Activated effector memory CD4-positive, alpha-beta T cell treated with anti-CD3 and anti-CD28 coated beads, Interleukin-2, amount 50 U/mL, for 16 hours (primary cell): ENCODE measurements around the gene SPATS2.

Experiments
- DNase-seq: peaks from one replicate; pipeline ENCODE4 v3.0.0-alpha.2; 2020

SPATS2 gene

DNA sequence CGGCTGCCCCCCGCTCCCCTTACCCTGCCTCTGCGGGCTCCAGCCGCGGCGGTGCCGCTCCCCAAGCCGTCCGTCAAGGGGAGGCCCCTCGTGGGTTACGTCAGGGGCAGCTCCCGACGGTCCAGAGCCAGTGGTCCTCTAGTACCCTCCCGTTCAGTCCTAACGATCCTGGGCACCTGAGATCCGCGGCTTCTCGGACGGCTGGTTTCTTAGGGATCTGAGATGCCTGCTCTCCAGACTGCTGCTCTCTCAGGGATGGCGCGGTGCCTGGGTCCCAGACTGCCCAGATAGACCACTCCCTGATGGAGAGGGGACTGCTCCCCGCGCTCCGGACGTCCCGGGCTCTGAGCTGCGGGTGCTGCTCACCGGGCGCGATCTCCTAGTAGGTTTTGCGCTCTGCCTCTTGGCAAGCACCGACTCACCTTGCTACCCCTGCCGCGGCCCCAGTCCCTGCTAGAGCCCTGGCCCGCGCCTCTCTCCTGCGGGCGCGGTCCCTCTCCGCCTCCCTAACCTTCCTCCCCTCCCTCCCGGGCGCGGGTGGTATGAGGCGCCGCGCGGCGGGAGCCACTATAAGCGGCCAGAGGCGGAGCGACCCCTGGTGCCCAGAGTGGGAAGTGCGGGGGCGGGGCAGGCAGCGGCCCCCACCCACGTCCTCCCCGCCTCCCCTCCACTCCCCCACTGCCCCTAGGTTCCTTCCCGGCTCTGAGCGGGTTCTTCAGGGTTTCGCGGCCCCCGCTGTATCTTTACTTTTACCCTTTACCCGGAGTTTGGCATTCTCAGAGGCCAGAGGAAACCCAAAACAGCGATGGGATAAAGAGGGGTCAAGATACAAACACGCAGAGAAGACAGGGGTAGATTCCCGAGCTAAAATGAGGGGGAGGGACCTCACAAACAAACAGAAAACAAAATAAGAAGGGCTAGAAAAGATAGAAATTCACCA, 30.3 kb upstream of the SPATS2 start, which contains the start of gene C1QL4:
Gene C1QL4 (minus strand): TSS at position 544 of the 940 bp plus-strand sequence. CDS start 711 bp downstream, outside the sequence.
- DNase-seq, result peak; percentile 96

DNA sequence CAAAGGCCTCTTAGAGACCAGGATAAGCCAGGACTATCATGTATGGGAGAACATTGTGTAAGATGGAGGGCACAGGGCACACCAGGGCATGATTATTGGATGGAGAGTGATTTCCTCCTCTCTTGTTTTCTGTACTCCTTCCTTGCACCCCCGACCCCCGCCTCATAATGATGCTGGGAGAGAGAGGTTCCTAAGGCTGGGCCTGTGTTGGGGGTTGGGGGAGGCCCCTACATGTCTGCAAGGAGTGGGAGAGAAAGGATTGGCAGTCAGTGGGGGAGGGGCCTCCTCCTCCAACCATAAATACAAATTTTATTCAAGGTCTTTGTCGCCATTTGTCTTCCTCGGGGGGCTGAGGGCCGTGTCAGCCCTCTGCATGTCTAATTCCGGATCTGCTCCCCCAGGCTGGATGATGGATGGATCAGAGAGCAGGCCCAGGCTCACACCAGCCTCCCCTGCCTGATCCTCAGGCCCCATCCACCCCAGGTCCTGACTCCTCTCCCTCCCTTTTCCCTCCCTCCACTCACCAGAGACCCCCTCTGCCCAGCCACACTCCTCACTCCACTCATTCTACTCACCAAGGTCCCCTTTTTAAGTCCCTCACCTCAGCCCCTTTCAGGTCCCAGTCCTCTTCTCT, 28.3 kb upstream of the SPATS2 start:
- no peak for DNase-seq

DNA sequence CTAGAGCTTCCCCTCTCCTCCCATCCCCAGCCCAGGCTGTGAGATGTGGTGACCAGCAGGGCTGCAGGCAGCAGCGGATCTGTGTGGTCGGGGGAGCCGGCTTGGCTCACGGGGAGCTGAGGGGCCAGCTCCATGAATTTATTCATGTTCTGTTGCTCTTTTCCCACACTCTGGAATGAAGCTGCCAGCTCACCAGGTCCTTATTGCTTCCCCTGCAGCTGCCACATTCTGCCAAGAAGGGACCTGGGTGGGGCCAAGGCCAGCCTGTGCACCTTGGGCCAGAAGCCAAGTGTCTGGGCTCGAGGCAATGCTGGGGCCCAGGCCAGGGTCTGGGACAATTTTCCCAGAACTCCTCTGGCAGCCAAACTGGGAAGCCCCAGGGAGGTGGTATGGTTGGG, 27.8 kb upstream of the SPATS2 start:
- DNase-seq, result no peak

DNA sequence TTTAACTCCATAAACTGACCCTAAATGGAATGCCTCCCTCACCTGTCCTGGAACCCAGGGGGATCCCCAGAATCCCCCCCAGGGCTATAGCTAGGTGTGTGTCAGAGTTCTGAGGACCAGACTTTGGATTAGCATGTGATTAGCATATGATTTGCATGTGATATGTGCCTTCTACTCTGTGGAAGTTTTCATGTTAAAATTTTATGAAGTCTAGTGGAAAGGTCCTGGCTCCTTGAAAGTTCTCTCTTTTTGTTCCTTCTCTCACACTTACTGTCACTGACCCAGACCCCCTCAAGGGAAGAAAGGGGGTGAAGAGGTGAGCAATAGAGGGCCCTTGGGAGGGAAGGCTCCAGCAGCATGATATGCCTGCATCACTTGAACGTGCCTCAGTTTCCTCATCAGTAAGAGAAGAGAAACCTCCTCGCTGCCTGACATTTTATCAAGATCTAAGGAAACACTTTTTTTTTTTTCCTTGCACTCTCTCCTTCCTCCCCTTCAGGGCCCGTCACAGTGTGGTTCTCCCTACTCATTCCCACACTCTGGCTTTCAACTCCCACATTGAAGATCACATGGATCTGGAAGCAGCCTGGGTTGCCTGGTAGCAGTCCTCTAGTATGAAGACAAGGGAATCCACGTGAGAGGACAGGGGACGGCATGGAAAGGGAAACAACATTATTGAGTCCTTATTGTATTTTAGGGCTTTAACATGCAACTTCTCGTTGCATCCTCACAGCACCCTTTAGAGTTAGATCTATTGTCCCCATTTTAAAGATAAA, 27.0 kb upstream of the SPATS2 start:
- DNase-seq, result no peak

DNA sequence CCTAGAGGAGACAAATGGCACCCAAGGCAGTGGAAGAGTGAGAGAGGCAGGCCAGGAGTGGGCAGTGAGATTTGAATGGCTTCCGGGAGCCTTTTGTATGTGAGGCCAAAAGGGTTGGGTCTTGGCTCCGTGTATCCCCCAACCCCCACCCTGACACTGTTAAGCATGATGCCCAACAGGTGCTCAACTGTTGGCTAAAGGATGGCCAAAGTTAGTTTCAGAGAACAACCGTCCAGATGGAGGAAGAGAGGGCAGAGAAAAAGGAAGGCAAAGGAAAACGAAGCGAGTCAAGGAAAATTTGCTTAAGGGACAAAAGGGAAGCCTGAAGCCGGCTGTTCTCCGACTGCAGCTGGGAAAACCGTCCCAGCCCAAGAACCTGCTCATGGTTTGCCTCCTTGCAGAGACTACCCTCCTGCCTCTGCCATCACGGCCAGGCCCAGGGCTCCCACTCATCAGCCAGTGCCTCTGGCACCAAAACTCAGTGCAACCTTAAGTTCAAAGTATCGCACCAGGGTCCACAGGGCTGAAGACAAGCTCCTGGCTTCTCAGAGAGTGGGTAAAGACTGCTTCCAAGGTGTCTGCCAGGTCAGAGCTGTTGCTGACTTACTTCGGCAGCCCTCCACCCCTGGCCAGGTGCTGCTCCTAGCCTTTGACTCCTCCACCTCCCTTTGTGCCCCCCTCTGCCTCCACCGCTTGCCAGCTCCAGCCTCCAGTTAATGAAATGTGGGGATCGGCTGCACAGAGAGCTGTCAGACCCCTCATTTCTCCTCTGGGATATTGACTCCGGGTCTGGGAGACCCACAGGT, 26.1 kb upstream of the SPATS2 start:
- no peak for DNase-seq

DNA sequence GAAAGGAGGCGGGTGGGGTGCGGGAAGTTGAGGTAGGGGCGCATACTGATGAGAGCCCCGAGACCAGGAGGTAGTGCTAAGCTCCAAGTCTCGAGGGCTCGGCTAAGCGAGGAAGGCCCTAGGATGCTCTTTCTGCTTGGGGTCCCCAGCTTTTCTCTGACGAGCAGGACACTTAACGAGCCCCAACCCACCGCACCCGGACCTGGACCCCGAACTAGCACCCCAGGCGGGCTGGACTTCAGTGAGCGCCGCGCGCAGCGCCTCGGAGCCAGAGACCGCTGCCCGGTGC, 25.5 kb upstream of the SPATS2 start:
- no peak for DNase-seq

DNA sequence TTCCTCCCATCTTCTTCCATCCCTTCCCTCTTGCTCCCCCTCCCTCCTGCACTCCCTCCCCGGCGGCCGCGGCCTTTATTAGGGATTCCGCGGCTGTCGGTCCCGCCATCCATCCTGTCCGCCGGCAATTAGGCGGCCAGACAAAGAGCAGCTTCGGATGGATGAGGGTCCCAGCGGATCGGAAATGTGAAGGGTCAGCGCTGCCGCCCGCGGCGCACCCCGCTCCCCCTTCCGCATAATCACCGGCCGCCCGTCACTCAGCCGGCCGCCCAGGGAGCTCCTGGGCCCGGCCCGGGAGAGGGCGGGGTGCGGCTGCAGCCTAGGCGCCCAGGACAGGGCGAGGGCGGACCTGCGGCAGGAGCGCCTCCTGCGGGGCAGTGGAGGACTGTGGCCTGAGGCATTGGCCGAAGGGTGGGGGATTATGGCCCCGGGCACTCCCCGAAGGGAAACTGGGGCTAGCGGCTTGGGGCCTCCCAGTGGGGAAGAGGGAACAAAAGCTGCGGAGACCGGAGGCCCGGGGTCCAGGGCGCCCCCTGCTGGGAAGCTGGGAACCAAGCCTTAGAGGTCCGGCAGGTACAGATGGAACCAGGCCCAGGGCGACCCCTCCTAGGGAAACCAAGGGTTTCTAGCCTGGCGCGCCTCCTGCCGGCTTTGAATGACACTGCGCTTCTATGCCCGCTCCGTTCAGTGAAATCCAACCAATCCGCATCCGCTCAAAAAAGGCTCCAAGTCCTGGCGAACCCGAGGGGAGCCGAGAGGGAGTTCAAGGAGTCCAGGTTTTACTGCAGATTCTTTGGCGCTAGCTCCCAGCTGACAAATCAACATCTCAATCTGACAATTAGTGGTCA, 25.0 kb upstream of the SPATS2 start:
- peak; percentile 90 for DNase-seq

DNA sequence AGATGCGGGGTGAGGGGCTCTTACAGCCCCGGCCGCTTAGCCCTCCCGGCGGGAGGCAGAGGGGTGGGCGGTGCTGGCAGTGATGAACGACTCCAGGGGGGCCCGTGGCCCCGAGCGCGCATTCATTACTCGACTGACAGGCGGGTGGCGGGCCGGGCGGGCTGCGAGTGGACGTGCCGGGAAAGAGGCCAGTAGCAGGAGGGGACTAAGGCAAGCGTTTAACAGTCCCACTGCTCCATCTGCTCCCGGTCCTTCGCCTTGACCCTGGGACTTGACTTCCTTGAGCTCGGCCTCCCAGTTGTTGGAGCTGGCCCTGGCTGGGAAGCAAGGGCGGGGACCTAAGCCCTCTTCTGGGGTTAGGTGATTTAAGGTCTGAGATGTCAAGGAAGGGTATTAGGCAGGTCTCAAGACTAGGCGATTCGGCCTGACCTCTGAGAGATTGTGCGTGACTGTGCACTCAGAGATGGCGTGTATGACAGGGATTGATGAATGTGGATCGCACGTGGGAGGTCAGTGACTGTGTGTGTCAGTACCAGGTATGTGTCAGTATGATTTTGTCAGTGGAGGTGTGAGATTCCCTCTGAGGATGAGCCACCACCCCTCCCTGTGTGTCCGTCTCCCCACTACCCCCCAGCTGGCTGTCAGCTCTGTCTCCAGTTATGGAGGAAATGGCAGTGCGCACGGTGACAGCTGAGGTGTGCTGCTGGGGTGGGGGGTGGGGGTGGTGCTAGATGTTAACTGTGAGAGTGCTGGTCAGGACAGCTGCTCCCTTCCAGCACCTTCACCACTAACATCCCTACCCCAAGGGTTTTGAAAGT, 24.1 kb upstream of the SPATS2 start:
- DNase-seq, result peak; percentile 83

DNA sequence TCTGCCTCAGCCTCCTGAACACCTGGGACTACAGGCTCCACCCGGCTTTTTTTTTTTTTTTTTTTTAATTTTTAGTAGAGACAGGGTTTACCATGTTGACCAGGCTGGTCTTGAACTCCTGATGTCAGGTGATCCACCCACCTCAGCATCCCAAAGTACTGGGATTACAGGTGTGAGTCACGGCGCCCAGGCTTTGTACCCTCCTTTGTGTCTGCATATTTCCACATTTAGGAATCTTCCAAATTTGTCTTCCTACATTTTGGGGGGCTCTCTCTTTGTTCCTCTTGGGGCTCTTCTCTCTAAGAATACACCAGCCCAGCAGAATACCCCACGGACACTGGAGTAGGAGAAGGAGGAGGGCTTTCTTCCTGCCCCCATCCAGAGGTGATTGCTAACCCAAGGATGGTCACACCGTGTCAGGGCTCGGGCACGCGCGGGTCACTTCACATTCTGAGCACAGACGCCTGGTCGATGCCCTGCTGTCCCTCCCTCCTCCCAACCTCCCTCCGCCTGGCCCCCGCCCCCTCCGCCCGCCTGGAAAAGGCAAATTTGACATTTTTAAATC, 22.7 kb upstream of the SPATS2 start:
- no peak for DNase-seq

DNA sequence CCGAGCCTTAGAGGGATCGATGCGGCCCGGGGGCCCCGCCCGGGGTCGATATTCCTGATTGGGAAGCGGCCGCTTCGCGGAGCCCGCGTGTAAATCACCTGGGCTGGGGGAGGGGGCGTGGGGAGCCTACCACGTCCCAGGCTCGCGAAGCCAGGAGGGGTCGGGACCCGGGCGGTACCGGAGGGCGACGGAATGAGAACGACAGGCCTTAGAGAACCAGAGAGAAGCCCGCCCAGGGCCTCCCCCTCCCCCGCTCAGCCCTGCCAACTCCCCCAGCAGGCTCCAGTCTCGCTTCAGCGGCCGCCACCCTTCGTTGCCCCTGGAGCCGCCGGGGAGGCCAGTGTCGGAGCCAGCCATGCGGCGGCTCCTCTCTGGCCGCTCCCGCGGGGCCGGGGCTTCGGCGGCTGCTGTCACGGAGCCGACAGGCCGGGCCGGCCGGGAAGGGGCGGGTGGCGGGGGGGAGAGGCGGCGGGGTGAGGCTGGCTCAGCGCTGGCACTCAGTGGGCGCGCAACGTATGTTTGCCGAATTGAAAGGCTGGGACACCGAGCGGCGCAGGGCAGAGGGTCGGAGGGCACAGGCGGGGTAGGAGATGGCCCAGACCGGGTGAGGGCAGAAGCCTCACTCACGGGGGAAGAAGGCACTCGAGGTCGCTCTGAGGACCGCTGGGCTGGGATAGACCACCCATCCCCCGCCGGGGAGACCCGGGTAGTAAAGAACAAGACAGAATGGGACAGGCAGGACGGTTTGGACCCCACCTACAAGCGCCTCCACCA, 22.0 kb upstream of the SPATS2 start:
- DNase-seq, result peak; percentile 66

DNA sequence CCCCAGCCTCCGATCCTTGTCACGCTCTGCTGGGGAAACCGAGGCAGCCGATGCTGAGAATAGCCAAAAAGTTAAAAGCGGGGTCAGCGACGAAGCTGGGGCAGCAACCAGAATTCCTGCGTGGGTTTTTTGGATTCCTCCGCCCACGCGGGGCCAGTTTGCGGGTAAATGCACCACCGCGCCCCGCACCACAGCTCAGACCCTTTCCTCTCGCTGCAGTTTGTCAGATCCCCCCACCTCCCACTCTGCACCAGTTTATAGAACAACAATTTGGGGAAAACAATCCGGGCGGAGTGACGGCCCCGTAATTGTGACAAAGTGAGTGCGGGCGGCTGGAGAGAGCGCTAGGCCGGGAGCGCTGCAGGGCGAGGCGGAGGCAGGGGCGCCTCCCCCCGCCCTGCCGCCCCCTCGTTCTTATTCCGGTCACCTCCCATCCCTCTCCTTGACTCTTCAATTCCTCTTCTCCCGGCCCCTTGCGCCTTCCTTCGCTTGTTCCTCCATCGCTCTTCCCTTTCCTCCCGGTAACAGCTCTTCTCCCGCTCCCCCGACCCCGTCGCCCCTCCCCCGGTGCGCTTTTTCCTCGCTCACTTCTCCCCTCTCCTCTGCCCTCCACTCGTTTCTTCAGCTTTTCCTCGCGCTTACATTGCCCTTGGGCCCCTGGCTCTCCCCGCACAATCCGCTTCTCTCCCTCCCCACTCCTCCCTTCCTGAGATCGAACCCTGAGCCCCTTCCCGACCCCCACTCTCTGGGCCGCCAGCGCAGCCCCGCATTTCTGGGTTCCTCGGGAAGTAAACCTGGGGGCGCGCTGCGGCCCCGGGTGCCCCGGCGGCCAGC, 21.2 kb upstream of the SPATS2 start:
- peak; percentile 60 for DNase-seq

DNA sequence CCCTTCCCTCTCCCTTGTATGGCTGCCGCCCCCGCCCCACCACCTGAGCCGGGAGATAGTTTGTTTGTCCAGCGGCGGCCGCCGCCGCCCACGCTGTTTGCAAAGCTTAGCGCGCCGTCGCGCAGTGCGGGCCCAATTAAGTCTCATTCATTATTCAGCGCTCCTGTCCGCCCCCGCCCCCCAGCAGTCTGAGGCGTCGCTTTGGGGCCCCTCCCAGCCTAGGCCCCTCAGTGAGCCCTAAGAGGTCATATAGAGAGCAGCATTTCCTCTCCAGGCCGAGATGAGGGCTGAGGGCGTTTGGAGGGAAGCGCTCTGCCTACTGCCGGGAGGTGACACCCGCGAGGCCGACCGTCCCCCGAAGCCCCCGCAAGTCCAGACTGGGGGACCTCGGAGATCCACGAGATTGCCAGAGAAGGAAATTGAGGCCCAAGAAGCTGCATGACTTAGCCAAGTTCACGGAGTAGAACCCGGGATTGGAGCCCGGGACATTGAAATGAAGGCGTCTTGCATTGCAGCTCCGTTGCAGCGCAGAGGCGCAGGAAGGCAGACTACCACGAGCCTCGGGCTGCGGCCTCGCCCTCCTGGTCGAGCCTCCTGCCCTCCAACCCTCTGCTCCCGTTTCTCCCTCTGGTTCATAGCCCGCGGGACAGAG, 20.5 kb upstream of the SPATS2 start, which contains the start of gene DNAJC22:
Gene DNAJC22 (plus strand): TSS at position 230 of the 652 bp plus-strand sequence. CDS start 1,985 bp downstream, outside the sequence.
- DNase-seq, result peak; percentile 74

DNA sequence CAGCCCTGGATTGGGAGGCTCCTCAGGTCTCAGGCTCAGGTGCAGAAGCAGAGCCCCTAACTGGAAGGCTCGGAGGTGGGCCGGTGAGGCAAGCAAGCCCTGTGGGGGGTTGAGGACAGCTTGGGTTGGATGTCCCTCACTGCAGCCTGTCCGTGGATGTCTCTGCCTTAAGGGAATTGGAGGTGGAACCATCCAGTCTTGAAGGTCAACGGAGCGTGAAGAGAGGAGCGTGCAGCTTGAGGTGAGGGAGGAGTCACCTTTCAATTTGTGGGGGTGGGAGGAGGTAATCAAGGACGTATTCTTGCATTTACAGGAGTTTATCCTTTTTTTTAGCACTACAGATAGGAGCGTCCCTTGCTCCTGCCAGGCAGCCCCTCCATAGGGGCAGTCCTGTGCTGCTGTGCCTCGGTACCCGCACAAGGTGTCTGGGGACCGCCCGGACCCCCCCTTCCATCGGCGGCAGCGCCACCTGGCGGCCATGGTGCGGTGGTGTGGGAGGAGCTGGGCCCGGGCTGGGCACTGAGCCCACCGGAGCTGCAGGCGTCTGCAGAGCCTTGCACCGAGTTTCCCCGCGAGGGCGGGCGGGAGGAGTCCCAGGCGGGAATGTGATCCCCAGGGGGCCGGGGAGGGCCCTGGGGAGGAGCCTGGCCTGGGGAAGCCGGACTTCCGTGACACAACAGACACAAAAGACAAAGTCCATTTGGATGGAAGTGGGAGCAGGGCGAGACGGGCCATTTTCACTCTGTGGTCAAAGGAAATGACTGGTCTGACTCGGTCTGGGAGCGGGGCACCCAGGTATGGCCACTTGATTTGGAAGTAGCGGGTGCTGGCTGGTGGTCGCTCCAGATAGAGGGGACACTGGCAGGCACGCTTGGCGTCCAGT, 19.7 kb upstream of the SPATS2 start:
- DNase-seq, result peak; percentile 94

DNA sequence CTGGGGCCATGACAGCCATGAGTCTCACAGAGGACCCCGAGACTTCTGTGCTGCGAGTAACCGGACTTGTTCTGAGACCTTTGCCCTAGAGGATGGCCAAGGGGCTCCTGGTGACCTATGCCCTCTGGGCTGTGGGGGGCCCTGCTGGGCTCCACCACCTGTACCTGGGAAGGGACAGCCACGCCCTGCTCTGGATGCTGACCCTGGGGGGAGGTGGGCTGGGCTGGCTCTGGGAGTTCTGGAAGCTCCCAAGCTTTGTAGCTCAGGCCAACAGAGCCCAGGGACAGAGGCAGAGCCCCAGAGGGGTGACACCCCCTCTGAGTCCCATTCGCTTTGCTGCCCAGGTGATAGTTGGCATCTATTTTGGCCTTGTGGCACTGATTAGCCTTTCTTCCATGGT, 18.5 kb upstream of the SPATS2 start:
- no peak for DNase-seq

DNA sequence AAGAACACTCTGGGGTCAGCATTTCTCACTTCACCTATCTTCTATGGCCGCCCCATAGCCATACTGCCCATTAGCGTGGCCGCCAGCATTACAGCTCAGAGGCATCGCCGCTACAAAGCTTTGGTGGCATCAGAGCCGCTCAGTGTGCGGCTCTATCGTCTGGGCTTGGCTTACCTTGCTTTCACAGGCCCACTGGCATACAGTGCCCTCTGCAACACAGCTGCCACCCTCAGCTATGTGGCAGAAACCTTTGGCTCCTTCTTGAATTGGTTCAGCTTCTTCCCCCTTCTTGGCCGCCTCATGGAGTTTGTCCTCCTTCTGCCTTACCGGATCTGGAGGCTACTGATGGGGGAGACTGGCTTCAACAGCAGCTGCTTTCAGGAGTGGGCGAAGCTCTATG, 18.0 kb upstream of the SPATS2 start:
- DNase-seq, result no peak

DNA sequence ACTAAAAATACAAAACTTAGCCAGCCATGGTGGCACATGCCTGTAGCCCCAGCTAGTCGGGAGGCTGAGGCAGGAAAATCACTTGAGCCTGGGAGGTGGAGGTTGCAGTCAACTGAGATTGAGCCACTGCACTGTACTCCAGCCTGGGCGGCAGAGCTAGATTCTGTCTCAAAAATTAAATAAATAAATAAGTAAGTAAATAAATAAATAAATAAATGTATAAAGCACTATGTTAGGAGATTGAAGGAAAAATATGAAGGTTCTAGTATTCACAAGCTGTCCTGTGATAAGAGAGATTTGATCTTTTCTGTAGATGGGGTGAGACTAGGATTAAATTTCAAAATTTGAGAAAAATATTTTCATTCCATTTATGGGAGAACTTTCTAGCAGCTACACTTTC, 14.9 kb upstream of the SPATS2 start:
- no peak for DNase-seq

DNA sequence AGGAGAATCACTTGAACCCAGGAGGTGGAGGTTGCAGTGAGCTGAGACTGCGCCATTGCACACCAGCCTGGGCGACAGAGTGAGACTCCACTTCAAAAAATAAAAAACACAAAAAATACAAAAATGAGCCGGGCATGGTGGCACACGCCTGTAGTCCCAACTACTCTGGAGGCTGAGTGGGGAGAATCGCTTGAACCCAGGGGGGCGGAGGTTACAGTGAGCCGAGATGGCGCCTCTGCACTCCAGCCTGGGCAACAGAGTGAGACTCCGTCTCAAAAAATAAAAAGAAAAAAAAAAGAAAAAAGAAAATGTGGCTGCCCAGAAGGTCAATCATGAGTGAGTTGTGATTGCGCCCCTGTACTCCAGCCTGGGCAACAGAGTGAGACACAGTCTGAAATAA, 11.3 kb upstream of the SPATS2 start:
- DNase-seq, result peak; percentile 34
